Measurements from ENCODE around the gene GJD4. TPM values are rescaled to one million over a fixed set of nuclear protein-coding genes. Genes with fewer than 3 reads are reported as not detected.
A peak's percentile ranks its signal among the peaks of the same experiment; 100 is the strongest.

Gene GJD4
- total RNA-seq, 5 donors from 2014 or later (not counting 1 experiment from before 2014, with no cell fraction given) = not detected

GRCh38 chr10:35563261-35563891, 41.8 kb upstream of the GJD4 start:
- H3K36me3 ChIP-seq (ENCODE audit: control insufficient read depth in 2 of 2, extremely low read depth in 1 of 2, insufficient read depth in 1 of 2, low read length in 1 of 2) = peaks cover 3 to 21% of the 10 kb centered on the region in 2 donors
- no peak for ATAC-seq (replicated peaks in 1 of 4)

GRCh38 chr10:35564341-35564968, 40.7 kb upstream of the GJD4 start:
- H3K27ac Mint-ChIP-seq = no peak overlapping the region
- no peaks in the 10 kb centered on the region for H3K4me1 ChIP-seq (ENCODE audit: control insufficient read depth in 1 of 2, extremely low read depth in 1 of 2, insufficient read depth in 2 of 2, low read length in 2 of 2)
- no peaks in the 10 kb centered on the region for H3K27me3 ChIP-seq (replicated peaks in 1 of 2; ENCODE audit: control insufficient read depth in 2 of 2, extremely low read depth in 1 of 2, insufficient read depth in 2 of 2, low read length in 1 of 2)
- peaks cover 12 to 32% of the 10 kb centered on the region in 2 donors for H3K36me3 ChIP-seq (ENCODE audit: control insufficient read depth in 2 of 2, extremely low read depth in 1 of 2, insufficient read depth in 1 of 2, low read length in 1 of 2)
- ATAC-seq (replicated peaks in 1 of 4) (no peak), DNase-seq (no peak)
- no peak overlapping the region for H3K27ac ChIP-seq (ENCODE audit: low read length)
- ChIA-PET CTCF (interaction anchor here in 1 of 2 donors (0.7 to 1.1 kb wide), 3 partner anchors 9 to 344 kb away, joined by 3 to 6 read pairs (median 5); no protein-coding TSS in a partner anchor), POLR2A (no interaction called here)
- H3K9me3 ChIP-seq = no peaks in the 10 kb centered on the region
- WGBS (ENCODE audit: insufficient coverage) = 70% methylated on average over 5 of the region's 6 CpGs
- no peaks in the 10 kb centered on the region for H3K9me3 Mint-ChIP-seq
- no peak overlapping the region for H3K4me3 Mint-ChIP-seq
- H3K36me3 Mint-ChIP-seq = peaks cover 39% of the 10 kb centered on the region
- peaks cover 0 to 4% (median 3%) of the 10 kb centered on the region in 3 donors for H3K4me1 Mint-ChIP-seq
- no peaks in the 10 kb centered on the region for H3K27me3 Mint-ChIP-seq
- no peak overlapping the region for H3K4me3 ChIP-seq (ENCODE audit: control insufficient read depth in 1 of 2, extremely low read depth in 1 of 2, low read length in 1 of 2)

More at GRCh38 chr10:35563261-35563891, 41.8 kb upstream of the GJD4 start:
- peak in 24 of 35 experiments; percentile 3 to 66 (median 20) for DNase-seq
- Mint-ChIP-seq H3K4me3 (no peak overlapping the region), H3K27ac (no peak overlapping the region), H3K9me3 (no peaks in the 10 kb centered on the region), H3K4me1 (peaks cover 0 to 4% (median 3%) of the 10 kb centered on the region in 3 donors), H3K27me3 (no peaks in the 10 kb centered on the region), H3K36me3 (peaks cover 34% of the 10 kb centered on the region)
- Histone ChIP-seq H3K4me3 (ENCODE audit: control insufficient read depth in 1 of 2, extremely low read depth in 1 of 2, low read length in 1 of 2) (no peak overlapping the region), H3K9me3 (no peaks in the 10 kb centered on the region), H3K4me1 (ENCODE audit: control insufficient read depth in 1 of 2, extremely low read depth in 1 of 2, insufficient read depth in 2 of 2, low read length in 2 of 2) (no peaks in the 10 kb centered on the region), H3K27ac (ENCODE audit: low read length) (no peak overlapping the region), H3K27me3 (replicated peaks in 1 of 2; ENCODE audit: control insufficient read depth in 2 of 2, extremely low read depth in 1 of 2, insufficient read depth in 2 of 2, low read length in 1 of 2) (no peaks in the 10 kb centered on the region)
- 11% methylated on average over 4 of the region's 13 CpGs for WGBS (ENCODE audit: insufficient coverage)
- ChIA-PET CTCF (interaction anchor here in 1 of 2 donors (0.7 to 1.2 kb wide), 5 partner anchors 8 to 287 kb away, joined by 3 to 6 read pairs (median 5); no protein-coding TSS in a partner anchor), POLR2A (no interaction called here)

- no peaks in the 10 kb centered on the region for H3K4me1 ChIP-seq (ENCODE audit: control insufficient read depth in 1 of 2, extremely low read depth in 1 of 2, insufficient read depth in 2 of 2, low read length in 2 of 2)
- Mint-ChIP-seq H3K27ac (no peak overlapping the region), H3K4me1 (peaks cover 0 to 4% (median 3%) of the 10 kb centered on the region in 3 donors), H3K9me3 (no peaks in the 10 kb centered on the region), H3K27me3 (no peaks in the 10 kb centered on the region), H3K36me3 (peaks cover 46% of the 10 kb centered on the region), H3K4me3 (no peak overlapping the region)
- ChIA-PET CTCF (no interaction called here), POLR2A (no interaction called here)
- WGBS (ENCODE audit: insufficient coverage) = 99% methylated on average over 6 of the region's 8 CpGs
- no peak overlapping the region for H3K27ac ChIP-seq (ENCODE audit: low read length)
- DNase-seq = no peak
- H3K36me3 ChIP-seq (ENCODE audit: control insufficient read depth in 2 of 2, extremely low read depth in 1 of 2, insufficient read depth in 1 of 2, low read length in 1 of 2) = peaks cover 14 to 41% of the 10 kb centered on the region in 2 donors
- no peak overlapping the region for H3K4me3 ChIP-seq (ENCODE audit: control insufficient read depth in 1 of 2, extremely low read depth in 1 of 2, low read length in 1 of 2)
- no peaks in the 10 kb centered on the region for H3K9me3 ChIP-seq
- ATAC-seq (replicated peaks in 1 of 4) = no peak
- no peaks in the 10 kb centered on the region for H3K27me3 ChIP-seq (replicated peaks in 1 of 2; ENCODE audit: control insufficient read depth in 2 of 2, extremely low read depth in 1 of 2, insufficient read depth in 2 of 2, low read length in 1 of 2)
Measured at GRCh38 chr10:35565602-35566081, 39.5 kb upstream of the GJD4 start.

- peaks cover 0 to 4% (median 3%) of the 10 kb centered on the region in 3 donors for H3K4me1 Mint-ChIP-seq
- Histone ChIP-seq H3K27me3 (replicated peaks in 1 of 2; ENCODE audit: control insufficient read depth in 2 of 2, extremely low read depth in 1 of 2, insufficient read depth in 2 of 2, low read length in 1 of 2) (no peaks in the 10 kb centered on the region), H3K4me1 (ENCODE audit: control insufficient read depth in 1 of 2, extremely low read depth in 1 of 2, insufficient read depth in 2 of 2, low read length in 2 of 2) (no peaks in the 10 kb centered on the region), H3K4me3 (ENCODE audit: control insufficient read depth in 1 of 2, extremely low read depth in 1 of 2, low read length in 1 of 2) (no peak overlapping the region), H3K27ac (ENCODE audit: low read length) (no peak overlapping the region), H3K36me3 (ENCODE audit: control insufficient read depth in 2 of 2, extremely low read depth in 1 of 2, insufficient read depth in 1 of 2, low read length in 1 of 2) (peaks cover 11 to 43% of the 10 kb centered on the region in 2 donors), H3K9me3 (no peaks in the 10 kb centered on the region)
- no peak for DNase-seq
- H3K4me3 Mint-ChIP-seq = no peak overlapping the region
- no peaks in the 10 kb centered on the region for H3K9me3 Mint-ChIP-seq
- H3K27ac Mint-ChIP-seq = no peak overlapping the region
- no peaks in the 10 kb centered on the region for H3K27me3 Mint-ChIP-seq
- peaks cover 52% of the 10 kb centered on the region for H3K36me3 Mint-ChIP-seq
- CTCF ChIA-PET = no interaction called here
- WGBS (ENCODE audit: insufficient coverage) = 100% methylated on average over 5 of the region's 6 CpGs
- no peak for ATAC-seq (replicated peaks in 1 of 4)
- POLR2A ChIA-PET = no interaction called here
Measured at GRCh38 chr10:35567951-35568350, 37.2 kb upstream of the GJD4 start.

GRCh38 chr10:35568483-35569015, 36.6 kb upstream of the GJD4 start:
- POLR2A ChIA-PET = no interaction called here
- H3K27me3 Mint-ChIP-seq = no peaks in the 10 kb centered on the region
- H3K9me3 Mint-ChIP-seq = no peaks in the 10 kb centered on the region
- peaks cover 0 to 2% (median under 1%) of the 10 kb centered on the region in 3 donors for H3K4me1 Mint-ChIP-seq
- peaks cover 52% of the 10 kb centered on the region for H3K36me3 Mint-ChIP-seq
- no peak overlapping the region for H3K27ac Mint-ChIP-seq
- Histone ChIP-seq H3K27ac (ENCODE audit: low read length) (no peak overlapping the region), H3K4me3 (ENCODE audit: control insufficient read depth in 1 of 2, extremely low read depth in 1 of 2, low read length in 1 of 2) (no peak overlapping the region), H3K27me3 (replicated peaks in 1 of 2; ENCODE audit: control insufficient read depth in 2 of 2, extremely low read depth in 1 of 2, insufficient read depth in 2 of 2, low read length in 1 of 2) (no peaks in the 10 kb centered on the region), H3K36me3 (ENCODE audit: control insufficient read depth in 2 of 2, extremely low read depth in 1 of 2, insufficient read depth in 1 of 2, low read length in 1 of 2) (peaks cover 11 to 43% of the 10 kb centered on the region in 2 donors), H3K4me1 (ENCODE audit: control insufficient read depth in 1 of 2, extremely low read depth in 1 of 2, insufficient read depth in 2 of 2, low read length in 2 of 2) (no peaks in the 10 kb centered on the region), H3K9me3 (no peaks in the 10 kb centered on the region)
- DNase-seq (no peak), ATAC-seq (replicated peaks in 1 of 4) (no peak)
- H3K4me3 Mint-ChIP-seq = no peak overlapping the region
- CTCF ChIA-PET = no interaction called here
- 94% methylated on average over 19 of the region's 20 CpGs for WGBS (ENCODE audit: insufficient coverage)

- DNase-seq (no peak), ATAC-seq (replicated peaks in 1 of 4) (no peak)
- ChIA-PET CTCF (no interaction called here), POLR2A (no interaction called here)
- no peak overlapping the region for H3K27ac Mint-ChIP-seq
- H3K27me3 Mint-ChIP-seq = no peaks in the 10 kb centered on the region
- no peaks in the 10 kb centered on the region for H3K9me3 ChIP-seq
- H3K27ac ChIP-seq (ENCODE audit: low read length) = no peak overlapping the region
- no peaks in the 10 kb centered on the region for H3K9me3 Mint-ChIP-seq
- H3K36me3 ChIP-seq (ENCODE audit: control insufficient read depth in 2 of 2, extremely low read depth in 1 of 2, insufficient read depth in 1 of 2, low read length in 1 of 2) = peaks cover 11 to 43% of the 10 kb centered on the region in 2 donors
- H3K27me3 ChIP-seq (replicated peaks in 1 of 2; ENCODE audit: control insufficient read depth in 2 of 2, extremely low read depth in 1 of 2, insufficient read depth in 2 of 2, low read length in 1 of 2) = no peaks in the 10 kb centered on the region
- H3K4me1 ChIP-seq (ENCODE audit: control insufficient read depth in 1 of 2, extremely low read depth in 1 of 2, insufficient read depth in 2 of 2, low read length in 2 of 2) = no peaks in the 10 kb centered on the region
- H3K4me3 ChIP-seq (ENCODE audit: control insufficient read depth in 1 of 2, extremely low read depth in 1 of 2, low read length in 1 of 2) = no peak overlapping the region
- H3K4me3 Mint-ChIP-seq = no peak overlapping the region
- peaks cover 0 to 5% (median 1%) of the 10 kb centered on the region in 3 donors for H3K4me1 Mint-ChIP-seq
- H3K36me3 Mint-ChIP-seq = peaks cover 59% of the 10 kb centered on the region
- 92% methylated on average over 11 of the region's 19 CpGs for WGBS (ENCODE audit: insufficient coverage)
Measured at GRCh38 chr10:35569111-35569707, 35.9 kb upstream of the GJD4 start.

Measured in T-cell (primary cell).